IPS-15b (cell line): ENCODE measurements around the gene EPS8L1.
"Not testable (repeated sequence)": the region's sequence is repeated elsewhere in the genome, so short reads cannot be mapped to it uniquely, and the experiment has no call there.

ENCODE experiments used
- H3K27me3 ChIP-seq: one replicate; pipeline ENCODE4 v1.6.1; 2013; ENCODE audit warnings: low read length; ENCODE audit not compliant: control insufficient read depth, insufficient read depth
- H3K36me3 ChIP-seq: one replicate; pipeline ENCODE4 v1.6.1; 2013; ENCODE audit warnings: low read length; ENCODE audit not compliant: control insufficient read depth, insufficient read depth
- H3K4me1 ChIP-seq: one replicate; pipeline ENCODE4 v1.6.1; 2013; ENCODE audit warnings: mild to moderate bottlenecking, low read length; ENCODE audit not compliant: control insufficient read depth, insufficient read depth
- H3K4me3 ChIP-seq: one replicate; pipeline ENCODE4 v1.5.1; 2013; ENCODE audit warnings: low read depth, low read length
- H3K9ac ChIP-seq: one replicate; pipeline ENCODE4 v1.6.1; 2013; ENCODE audit warnings: low read depth, mild to moderate bottlenecking, low read length
- H3K9me3 ChIP-seq: one replicate; pipeline ENCODE4 v1.6.1; 2013; ENCODE audit warnings: mild to moderate bottlenecking, low read length; ENCODE audit not compliant: control insufficient read depth, insufficient read depth

Gene EPS8L1

GRCh38 chr19:55075371-55075998 is at the start of gene EPS8L1:
EPS8L1 (plus strand) TSS chr19:55075869; CDS start chr19:55076445, 576 bp downstream.
- Histone ChIP-seq H3K36me3 (peaks cover 2% of the 10 kb centered on the region), H3K4me1 (peaks cover 15% of the 10 kb centered on the region), H3K4me3 (peak within 1 kb of the TSS; percentile 31), H3K9me3 (no peaks in the 10 kb centered on the region), H3K27me3 (peaks cover 40% of the 10 kb centered on the region), H3K9ac (no peak within 1 kb of the TSS)

- H3K4me3 ChIP-seq, H3K36me3 ChIP-seq, H3K9ac ChIP-seq, H3K4me1 ChIP-seq, H3K27me3 ChIP-seq, H3K9me3 ChIP-seq: not testable (repeated sequence)
These were observed 48.6 kb upstream of the EPS8L1 start for GRCh38 chr19:55027140-55027471.

- H3K9ac ChIP-seq = no peak overlapping the region
- H3K4me3 ChIP-seq = no peak overlapping the region
- H3K9me3 ChIP-seq = no peaks in the 10 kb centered on the region
- no peaks in the 10 kb centered on the region for H3K4me1 ChIP-seq
- H3K36me3 ChIP-seq = peaks cover 9% of the 10 kb centered on the region
- no peaks in the 10 kb centered on the region for H3K27me3 ChIP-seq
These were observed 48.0 kb upstream of the EPS8L1 start for GRCh38 chr19:55027472-55028337.

- H3K4me1 ChIP-seq = no peaks in the 10 kb centered on the region
- no peak overlapping the region for H3K9ac ChIP-seq
- peaks cover 9% of the 10 kb centered on the region for H3K36me3 ChIP-seq
- no peak overlapping the region for H3K4me3 ChIP-seq
- H3K9me3 ChIP-seq = no peaks in the 10 kb centered on the region
- no peaks in the 10 kb centered on the region for H3K27me3 ChIP-seq
These were observed 46.9 kb upstream of the EPS8L1 start for GRCh38 chr19:55028757-55029156.

GRCh38 chr19:55031178-55031577 is 44.5 kb upstream of the EPS8L1 start:
- Histone ChIP-seq H3K27me3 (no peaks in the 10 kb centered on the region), H3K4me1 (no peaks in the 10 kb centered on the region), H3K9ac (no peak overlapping the region), H3K36me3 (peaks cover 6% of the 10 kb centered on the region), H3K4me3 (no peak overlapping the region), H3K9me3 (no peaks in the 10 kb centered on the region)

- H3K4me3 ChIP-seq = no peak overlapping the region
- no peaks in the 10 kb centered on the region for H3K4me1 ChIP-seq
- H3K9ac ChIP-seq = peak overlapping the region; percentile 54
- no peaks in the 10 kb centered on the region for H3K27me3 ChIP-seq
- H3K36me3 ChIP-seq = peaks cover 6% of the 10 kb centered on the region
- H3K9me3 ChIP-seq = no peaks in the 10 kb centered on the region
These were observed 43.4 kb upstream of the EPS8L1 start for GRCh38 chr19:55032170-55032800.

GRCh38 chr19:55032976-55033643 is 42.6 kb upstream of the EPS8L1 start:
- not testable (repeated sequence) for H3K4me1 ChIP-seq, H3K9ac ChIP-seq, H3K9me3 ChIP-seq, H3K36me3 ChIP-seq, H3K4me3 ChIP-seq, H3K27me3 ChIP-seq

- H3K9ac ChIP-seq = no peak overlapping the region
- no peaks in the 10 kb centered on the region for H3K4me1 ChIP-seq
- H3K9me3 ChIP-seq = no peaks in the 10 kb centered on the region
- H3K4me3 ChIP-seq = no peak overlapping the region
- H3K36me3 ChIP-seq = peaks cover 6% of the 10 kb centered on the region
- H3K27me3 ChIP-seq = no peaks in the 10 kb centered on the region
These were observed 40.9 kb upstream of the EPS8L1 start for GRCh38 chr19:55034751-55035150.

- H3K9ac ChIP-seq = no peak overlapping the region
- peaks cover 7% of the 10 kb centered on the region for H3K36me3 ChIP-seq
- no peaks in the 10 kb centered on the region for H3K9me3 ChIP-seq
These were observed 39.6 kb upstream of the EPS8L1 start for GRCh38 chr19:55036058-55036457.

GRCh38 chr19:55037603-55038002 is 38.1 kb upstream of the EPS8L1 start:
- not testable (repeated sequence) for H3K4me3 ChIP-seq, H3K9ac ChIP-seq, H3K4me1 ChIP-seq, H3K9me3 ChIP-seq, H3K36me3 ChIP-seq, H3K27me3 ChIP-seq

More at GRCh38 chr19:55036058-55036457, 39.6 kb upstream of the EPS8L1 start:
- H3K4me3 ChIP-seq = no peak overlapping the region
- no peaks in the 10 kb centered on the region for H3K4me1 ChIP-seq
- no peaks in the 10 kb centered on the region for H3K27me3 ChIP-seq

- H3K9ac ChIP-seq, H3K4me1 ChIP-seq, H3K9me3 ChIP-seq, H3K27me3 ChIP-seq, H3K4me3 ChIP-seq: not testable (repeated sequence)
- peaks cover 24% of the 10 kb centered on the region for H3K36me3 ChIP-seq
These were observed 35.0 kb upstream of the EPS8L1 start for GRCh38 chr19:55040654-55041053.
